ENCODE measurements around the gene MAP3K20. TPM values are rescaled to one million over a fixed set of nuclear protein-coding genes. Genes with fewer than 3 reads are reported as not detected.

The MAP3K20 gene
- total RNA-seq, 1 experiment from 2014 or later, result 40.0 TPM

- H3K4me1 ChIP-seq (ENCODE audit: insufficient read depth, low read length, poor library complexity, severe bottlenecking), result peaks cover 24% of the 10 kb centered on the region
These were observed 140.4 kb downstream of the MAP3K20 start for GRCh38 chr2:173216051-173216450.

GRCh38 chr2:173216668-173217067 lies 141.0 kb downstream of the MAP3K20 start:
- H3K27ac ChIP-seq (ENCODE audit: low read depth, low read length, poor library complexity, severe bottlenecking), result no peak overlapping the region
- no peaks in the 10 kb centered on the region for H3K36me3 ChIP-seq (ENCODE audit: insufficient read depth, low read length, poor library complexity, severe bottlenecking)
- DNase-seq (ENCODE audit: low spot score), result peak; percentile 15
- no TSS peak for BruUV-seq (replicated peaks)
- H3K27me3 ChIP-seq (replicated peaks; ENCODE audit: insufficient read depth, low read depth, low read length, poor library complexity), result no peaks in the 10 kb centered on the region
- ChIA-PET POLR2A (ENCODE audit: low non-redundant PET) (no interaction called here), CTCF (no interaction called here)
- TF ChIP-seq EZH2 (IDR thresholded peaks at IDR 0.05; ENCODE audit: borderline replicate concordance, low read depth, low read length, poor library complexity, severe bottlenecking) (no peak), CTCF (conservative IDR thresholded peaks at IDR 0.05; ENCODE audit: low read depth, low read length) (peak; percentile 26; the same call in 1 of the 2 replicates)
- no peak overlapping the region for H3K4me3 ChIP-seq (ENCODE audit: low read depth, low read length, poor library complexity, severe bottlenecking)
- peaks cover 24% of the 10 kb centered on the region for H3K4me1 ChIP-seq (ENCODE audit: insufficient read depth, low read length, poor library complexity, severe bottlenecking)
- no peaks in the 10 kb centered on the region for H3K9me3 ChIP-seq (ENCODE audit: low read depth, low read length, poor library complexity, severe bottlenecking)
- intact Hi-C loops (cut with micrococcal nuclease; ENCODE audit: unreplicated experiment), result loop anchor here (10.0 kb wide), 2 partner anchors 412 to 1128 kb away; no protein-coding TSS in a partner anchor

More at GRCh38 chr2:173216051-173216450, 140.4 kb downstream of the MAP3K20 start:
- POLR2A ChIA-PET (ENCODE audit: low non-redundant PET), result no interaction called here
- BruUV-seq (replicated peaks), result no TSS peak
- Histone ChIP-seq H3K36me3 (ENCODE audit: insufficient read depth, low read length, poor library complexity, severe bottlenecking) (peaks cover 3% of the 10 kb centered on the region), H3K4me3 (ENCODE audit: low read depth, low read length, poor library complexity, severe bottlenecking) (no peak overlapping the region), H3K27me3 (replicated peaks; ENCODE audit: insufficient read depth, low read depth, low read length, poor library complexity) (no peaks in the 10 kb centered on the region), H3K27ac (ENCODE audit: low read depth, low read length, poor library complexity, severe bottlenecking) (no peak overlapping the region), H3K9me3 (ENCODE audit: low read depth, low read length, poor library complexity, severe bottlenecking) (no peaks in the 10 kb centered on the region)
- CTCF ChIA-PET, result no interaction called here
- TF ChIP-seq EZH2 (IDR thresholded peaks at IDR 0.05; ENCODE audit: borderline replicate concordance, low read depth, low read length, poor library complexity, severe bottlenecking), result no peak
- intact Hi-C loops (cut with micrococcal nuclease; ENCODE audit: unreplicated experiment), result loop anchor here (10.0 kb wide), 2 partner anchors 411 to 1129 kb away; no protein-coding TSS in a partner anchor
- DNase-seq (ENCODE audit: low spot score), result no peak

- BruUV-seq (replicated peaks), result no TSS peak
- no peak overlapping the region for H3K27ac ChIP-seq (ENCODE audit: low read depth, low read length, poor library complexity, severe bottlenecking)
- TF ChIP-seq CTCF (conservative IDR thresholded peaks at IDR 0.05; ENCODE audit: low read depth, low read length) (no peak), EZH2 (IDR thresholded peaks at IDR 0.05; ENCODE audit: borderline replicate concordance, low read depth, low read length, poor library complexity, severe bottlenecking) (no peak)
- H3K27me3 ChIP-seq (replicated peaks; ENCODE audit: insufficient read depth, low read depth, low read length, poor library complexity), result no peaks in the 10 kb centered on the region
- ChIA-PET CTCF (no interaction called here), POLR2A (ENCODE audit: low non-redundant PET) (no interaction called here)
- H3K9me3 ChIP-seq (ENCODE audit: low read depth, low read length, poor library complexity, severe bottlenecking), result no peaks in the 10 kb centered on the region
- H3K4me1 ChIP-seq (ENCODE audit: insufficient read depth, low read length, poor library complexity, severe bottlenecking), result peaks cover 24% of the 10 kb centered on the region
- H3K4me3 ChIP-seq (ENCODE audit: low read depth, low read length, poor library complexity, severe bottlenecking), result no peak overlapping the region
- H3K36me3 ChIP-seq (ENCODE audit: insufficient read depth, low read length, poor library complexity, severe bottlenecking), result no peaks in the 10 kb centered on the region
- intact Hi-C loops (cut with micrococcal nuclease; ENCODE audit: unreplicated experiment), result loop anchor here (10.0 kb wide), 2 partner anchors 412 to 1128 kb away; no protein-coding TSS in a partner anchor
- DNase-seq (ENCODE audit: low spot score), result peak; percentile 28
These were observed 141.6 kb downstream of the MAP3K20 start for GRCh38 chr2:173217116-173217840.

Measured in A673 (cell line).